Neural progenitor cell (in vitro differentiated cells): ENCODE data around the gene EHMT1. TPM values are rescaled to one million over a fixed set of nuclear protein-coding genes. Genes with fewer than 3 reads are reported as not detected.

ENCODE experiments used
- DNase-seq: peaks from one replicate; pipeline ENCODE4 v3.0.0-alpha.2; 2016; ENCODE audit warnings: low spot score
- H2AFZ ChIP-seq: fragments of 200-600 bp; sonication (generic); replicated peaks from 2 replicates; pipeline ENCODE4 v1.6.1; 2016; ENCODE audit warnings: antibody characterized with exemption
- H3F3A ChIP-seq: fragments of 200-600 bp; sonication (generic); 2 replicates; pipeline ENCODE4 v1.6.1; 2016; ENCODE audit warnings: antibody characterized with exemption, low read depth
- H3K27ac ChIP-seq: fragments of 200-600 bp; sonication (generic); 2 replicates; pipeline ENCODE4 v1.5.1; 2016; ENCODE audit warnings: mild to moderate bottlenecking
- H3K27me3 ChIP-seq: fragments of 200-600 bp; sonication (generic); 2 replicates; pipeline ENCODE4 v1.6.1; 2016; ENCODE audit warnings: mild to moderate bottlenecking, moderate library complexity
- H3K36me3 ChIP-seq: fragments of 200-600 bp; sonication (generic); 2 replicates; pipeline ENCODE4 v1.5.1; 2016
- H3K4me1 ChIP-seq: fragments of 200-600 bp; sonication (generic); 2 replicates; pipeline ENCODE4 v1.6.1; 2016; ENCODE audit warnings: mixed run types
- H3K4me2 ChIP-seq: fragments of 200-600 bp; sonication (generic); 2 replicates; pipeline ENCODE4 v1.6.1; 2016
- H3K4me3 ChIP-seq: fragments of 200-600 bp; sonication (generic); 2 replicates; pipeline ENCODE4 v1.5.1; 2016
- H3K79me2 ChIP-seq: fragments of 200-600 bp; sonication (generic); 2 replicates; pipeline ENCODE4 v1.6.1; 2016; ENCODE audit warnings: low read depth
- H3K9ac ChIP-seq: fragments of 200-600 bp; sonication (generic); 2 replicates; pipeline ENCODE4 v1.6.1; 2016
- H3K9me3 ChIP-seq: fragments of 200-600 bp; sonication (generic); 2 replicates; pipeline ENCODE4 v1.5.1; 2016; ENCODE audit warnings: low read depth
- H4K20me1 ChIP-seq: fragments of 200-600 bp; sonication (generic); 2 replicates; pipeline ENCODE4 v1.6.1; 2016; ENCODE audit warnings: low read depth
- H3K27ac Mint-ChIP-seq: 3 replicates; pipeline ENCODE4 v1.8.0; 2021; ENCODE audit warnings: mixed read lengths
- H3K27me3 Mint-ChIP-seq: 2 replicates; pipeline ENCODE4 v1.8.0; 2022; ENCODE audit warnings: low read depth, mild to moderate bottlenecking, inconsistent platforms, moderate library complexity, mixed read lengths; ENCODE audit not compliant: insufficient read depth
- H3K36me3 Mint-ChIP-seq: 3 replicates; pipeline ENCODE4 v1.8.0; 2021; ENCODE audit warnings: mixed read lengths
- H3K4me1 Mint-ChIP-seq: 3 replicates; pipeline ENCODE4 v1.8.0; 2021; ENCODE audit warnings: mixed read lengths
- H3K4me3 Mint-ChIP-seq: 3 replicates; pipeline ENCODE4 v1.8.0; 2021; ENCODE audit warnings: mild to moderate bottlenecking, moderate library complexity, mixed read lengths
- H3K9me3 Mint-ChIP-seq: 3 replicates; pipeline ENCODE4 v1.8.0; 2020; ENCODE audit warnings: mixed read lengths
- CTCF ChIP-seq: fragments of 200-600 bp; sonication (generic); IDR thresholded peaks from 2 replicates; pipeline ENCODE4 v1.5.1; 2017; ENCODE audit warnings: antibody characterized with exemption, mild to moderate bottlenecking
- EZH2 ChIP-seq: fragments of 200-600 bp; sonication (generic); IDR thresholded peaks from 2 replicates; pipeline ENCODE4 v1.6.1; 2017; ENCODE audit warnings: antibody characterized with exemption, mild to moderate bottlenecking, moderate library complexity
- EZH2phosphoT487 ChIP-seq: fragments of 200-600 bp; sonication (generic); IDR thresholded peaks from 2 replicates; pipeline ENCODE4 v1.6.1; 2017; ENCODE audit warnings: antibody characterized with exemption
- total RNA-seq: library from RNA; depleted of rRNA; stranded (reverse); fragments of >200 nt; gene quantifications from 2 replicates; pipeline ENCODE4 v1.2.3, GENCODE V29; 2015; ENCODE audit warnings: low replicate concordance

The EHMT1 gene
- total RNA-seq, 1 donor from 2014 or later, result 47.8 TPM

DNA sequence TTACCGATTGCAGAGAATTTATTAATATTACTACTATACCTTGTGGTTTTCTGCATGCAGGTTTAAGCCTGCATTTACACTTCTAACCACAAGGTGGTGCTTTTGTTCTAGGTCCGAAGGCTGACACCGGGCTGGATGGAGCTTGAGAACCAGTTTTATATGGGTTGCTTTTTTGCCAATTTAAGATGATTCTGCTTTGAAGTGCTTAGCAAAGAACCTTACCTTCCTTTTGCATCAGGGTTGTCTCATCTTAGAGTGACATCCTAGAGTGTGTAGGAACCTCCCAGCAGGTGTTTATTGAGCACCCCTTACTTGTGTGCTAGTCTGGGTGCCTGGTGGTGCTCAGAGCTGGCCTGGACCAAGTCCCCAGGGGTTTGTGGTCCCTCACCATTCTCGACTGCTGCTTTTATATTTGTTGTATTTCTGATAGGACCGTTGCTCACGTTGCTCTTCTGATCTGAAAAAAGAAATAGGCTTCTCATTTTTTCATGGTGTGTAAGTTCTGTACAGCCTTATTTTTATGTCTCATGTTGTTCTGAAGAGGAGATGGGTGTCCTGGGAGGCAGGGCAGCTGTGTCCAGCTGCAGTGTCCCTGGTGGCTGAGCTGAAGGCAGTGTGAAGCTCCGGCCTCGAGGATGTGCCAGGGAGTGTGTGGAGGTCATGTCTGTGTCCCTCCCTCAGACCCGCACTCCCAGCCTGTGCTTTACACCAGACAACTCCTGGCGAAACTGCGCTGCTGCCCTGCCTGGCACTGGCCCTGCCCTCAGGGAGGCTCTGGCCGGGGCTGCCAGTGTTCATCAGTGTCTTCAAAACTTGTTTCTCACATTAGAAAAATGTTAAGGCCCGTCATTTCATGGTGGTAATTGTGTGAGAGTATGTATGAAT lies 54.3 kb downstream of the EHMT1 start:
- no peak overlapping the region for H3K27ac ChIP-seq
- H3K27ac Mint-ChIP-seq, result no peak overlapping the region

DNA sequence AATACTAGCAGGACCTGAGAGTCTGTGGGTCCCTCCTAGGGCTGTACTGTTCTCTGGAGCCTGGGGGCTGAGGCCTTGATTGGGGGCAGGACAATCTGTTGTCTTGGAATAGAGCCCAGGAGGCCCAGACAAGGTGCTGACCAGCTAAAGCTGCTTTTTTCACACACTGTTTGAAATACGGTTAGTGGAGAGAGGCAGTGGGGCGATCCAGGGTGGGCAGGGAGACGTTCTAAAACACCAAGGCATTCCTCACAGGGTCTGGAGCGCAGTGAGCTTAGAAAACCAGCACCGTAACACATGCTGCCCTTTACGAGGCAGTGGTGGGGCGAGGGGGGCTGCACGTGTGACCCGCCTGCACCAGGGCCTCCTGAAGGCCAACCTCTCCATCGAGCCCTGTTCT lies 55.1 kb downstream of the EHMT1 start:
- H4K20me1 ChIP-seq, result peaks cover 90% of the 10 kb centered on the region
- TF ChIP-seq EZH2 (no peak), CTCF (no peak), EZH2phosphoT487 (no peak)

More for the DNA sequence above, 54.3 kb downstream of the EHMT1 start:
- DNase-seq, result peak; percentile 77
- Histone ChIP-seq H3K4me2 (peak overlapping the region; percentile 63), H3K36me3 (no peaks in the 10 kb centered on the region), H3K27me3 (no peaks in the 10 kb centered on the region), H3K79me2 (peaks cover 99% of the 10 kb centered on the region), H3K4me1 (peaks cover 46% of the 10 kb centered on the region), H3K4me3 (no peak overlapping the region), H3K9ac (no peak overlapping the region), H3F3A (peaks cover 48% of the 10 kb centered on the region), H2AFZ (no peak overlapping the region), H3K9me3 (no peaks in the 10 kb centered on the region), H4K20me1 (peaks cover 90% of the 10 kb centered on the region)
- H3K9me3 Mint-ChIP-seq, result peaks cover 3% of the 10 kb centered on the region
- H3K4me3 Mint-ChIP-seq, result no peak overlapping the region
- peaks cover 62% of the 10 kb centered on the region for H3K4me1 Mint-ChIP-seq
- peaks cover 4% of the 10 kb centered on the region for H3K27me3 Mint-ChIP-seq
- peak; percentile 89 for TF ChIP-seq CTCF
- TF ChIP-seq EZH2phosphoT487, result no peak
- peaks cover 22% of the 10 kb centered on the region for H3K36me3 Mint-ChIP-seq

GRCh38 chr9:137674307-137674975 lies 55.6 kb downstream of the EHMT1 start:
- Mint-ChIP-seq H3K4me3 (no peak overlapping the region), H3K4me1 (peaks cover 61% of the 10 kb centered on the region)

More for the DNA sequence above, 55.1 kb downstream of the EHMT1 start:
- Histone ChIP-seq H3K27ac (no peak overlapping the region), H3K9me3 (no peaks in the 10 kb centered on the region), H3K79me2 (peaks cover 99% of the 10 kb centered on the region), H2AFZ (no peak overlapping the region), H3K9ac (no peak overlapping the region), H3K4me3 (no peak overlapping the region), H3K27me3 (no peaks in the 10 kb centered on the region), H3K4me2 (peak overlapping the region; percentile 63), H3F3A (peaks cover 55% of the 10 kb centered on the region), H3K4me1 (peaks cover 47% of the 10 kb centered on the region), H3K36me3 (no peaks in the 10 kb centered on the region)
- Mint-ChIP-seq H3K36me3 (peaks cover 20% of the 10 kb centered on the region), H3K4me1 (peaks cover 61% of the 10 kb centered on the region), H3K4me3 (no peak overlapping the region), H3K27ac (peak overlapping the region; percentile 85), H3K27me3 (peaks cover 4% of the 10 kb centered on the region), H3K9me3 (no peaks in the 10 kb centered on the region)
- DNase-seq, result no peak

More at GRCh38 chr9:137674307-137674975, 55.6 kb downstream of the EHMT1 start:
- no peak overlapping the region for H2AFZ ChIP-seq
- no peaks in the 10 kb centered on the region for H3K9me3 ChIP-seq
- Mint-ChIP-seq H3K27me3 (peaks cover 4% of the 10 kb centered on the region), H3K27ac (peak overlapping the region; percentile 39), H3K9me3 (no peaks in the 10 kb centered on the region), H3K36me3 (peaks cover 16% of the 10 kb centered on the region)
- no peak overlapping the region for H3K27ac ChIP-seq
- H3K27me3 ChIP-seq, result no peaks in the 10 kb centered on the region
- H3K4me3 ChIP-seq, result peak overlapping the region; percentile 16
- peaks cover 51% of the 10 kb centered on the region for H3K4me1 ChIP-seq
- DNase-seq, result peak; percentile 60
- TF ChIP-seq EZH2 (no peak), CTCF (no peak), EZH2phosphoT487 (no peak)
- no peaks in the 10 kb centered on the region for H3K36me3 ChIP-seq
- no peak overlapping the region for H3K9ac ChIP-seq
- peak overlapping the region; percentile 63 for H3K4me2 ChIP-seq
- H3F3A ChIP-seq, result peaks cover 58% of the 10 kb centered on the region
- H3K79me2 ChIP-seq, result peaks cover 99% of the 10 kb centered on the region
- H4K20me1 ChIP-seq, result peaks cover 91% of the 10 kb centered on the region
